ENCODE data around the gene LY6G6F.
A peak's percentile ranks its signal among the peaks of the same experiment; 100 is the strongest.

The LY6G6F gene

GRCh38 chr6:31706599-31706998 lies at the start of gene LY6G6F:
TSS of gene LY6G6F (plus strand) at chr6:31706866. CDS start at chr6:31706907, 41 bp downstream.
- no peak for DNase-seq (ENCODE audit: low spot score in 2 of 2)
- no peak within 1 kb of the TSS for H3K4me3 Mint-ChIP-seq

DNA sequence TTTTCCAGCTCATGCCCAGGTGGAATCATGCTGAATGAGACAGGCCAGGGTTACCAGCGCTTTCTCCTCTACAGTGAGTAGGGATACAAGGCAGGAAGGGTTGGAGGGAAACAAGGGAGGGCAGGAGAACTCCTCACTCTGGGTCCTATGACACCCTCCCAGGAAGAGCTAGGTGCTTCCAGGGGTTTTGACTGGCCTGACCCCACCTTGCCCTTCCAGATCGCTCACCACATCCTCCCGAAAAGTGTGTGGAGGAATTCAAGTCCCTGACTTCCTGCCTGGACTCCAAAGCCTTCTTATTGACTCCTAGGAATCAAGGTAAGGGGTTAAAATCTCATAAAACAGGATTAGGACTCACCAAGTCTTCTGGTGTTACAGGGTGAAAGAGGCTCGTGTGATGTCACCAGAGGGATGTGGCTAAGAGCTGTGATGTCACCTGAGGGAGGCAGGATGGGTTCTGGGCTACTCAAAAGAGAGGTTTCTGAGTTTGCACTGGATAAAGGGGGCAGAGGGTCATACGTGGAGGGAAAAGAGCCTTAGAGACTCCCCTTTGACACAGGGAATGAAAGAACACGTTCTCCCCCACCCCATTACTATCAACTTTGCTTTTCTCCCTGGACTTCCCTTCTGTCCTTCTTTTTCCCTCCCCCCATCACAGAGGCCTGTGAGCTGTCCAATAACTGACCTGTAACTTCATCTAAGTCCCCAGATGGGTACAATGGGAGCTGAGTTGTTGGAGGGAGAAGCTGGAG lies 49.1 kb upstream of the LY6G6F start:
- Mint-ChIP-seq H3K4me3 (peak overlapping the region; percentile 95), H3K4me1 (peaks cover 63% of the 10 kb centered on the region), H3K9me3 (no peaks in the 10 kb centered on the region), H3K36me3 (peaks cover 83% of the 10 kb centered on the region), H3K27ac (peak overlapping the region; percentile 94)
- DNase-seq (ENCODE audit: low spot score in 2 of 2) (no peak), ATAC-seq (peak; percentile 45)

More at GRCh38 chr6:31706599-31706998, at the start of gene LY6G6F:
- H3K27ac Mint-ChIP-seq = no peak within 1 kb of the TSS
- no peaks in the 10 kb centered on the region for H3K9me3 Mint-ChIP-seq
- no peak for ATAC-seq
- peaks cover 29% of the 10 kb centered on the region for H3K4me1 Mint-ChIP-seq
- H3K36me3 Mint-ChIP-seq = peaks cover 8% of the 10 kb centered on the region

DNA sequence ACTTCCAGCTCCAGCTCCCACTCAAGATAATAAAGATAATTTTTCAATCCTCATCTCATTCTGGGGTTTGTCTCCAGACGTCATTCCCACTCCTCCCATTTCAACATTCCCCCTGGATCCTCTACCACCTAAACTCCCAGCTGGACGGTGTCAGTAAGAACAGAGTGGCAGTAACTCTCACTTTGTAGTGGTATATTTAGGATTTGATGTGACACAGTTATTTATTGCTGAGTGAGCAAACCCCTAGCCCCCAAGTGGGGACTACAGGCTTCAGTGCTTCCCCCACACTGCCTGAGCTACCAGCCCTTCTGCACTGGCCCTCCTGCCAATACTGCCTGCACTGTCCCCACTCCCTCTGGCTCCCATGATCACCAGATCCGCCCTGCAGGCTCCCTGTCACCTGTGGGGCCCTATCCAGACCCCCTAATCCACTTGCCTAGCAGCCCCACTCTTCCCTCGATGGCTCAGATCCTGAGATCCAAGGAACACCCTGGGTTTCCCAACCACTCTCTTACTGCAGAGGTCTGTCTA lies 48.4 kb upstream of the LY6G6F start:
- ATAC-seq (no peak), DNase-seq (ENCODE audit: low spot score in 2 of 2) (no peak)
- peaks cover 83% of the 10 kb centered on the region for H3K36me3 Mint-ChIP-seq
- peaks cover 69% of the 10 kb centered on the region for H3K4me1 Mint-ChIP-seq
- no peaks in the 10 kb centered on the region for H3K9me3 Mint-ChIP-seq
- H3K27ac Mint-ChIP-seq = peak overlapping the region; percentile 94
- H3K4me3 Mint-ChIP-seq = peak overlapping the region; percentile 95

GRCh38 chr6:31658983-31659648 lies 47.5 kb upstream of the LY6G6F start:
- H3K4me3 Mint-ChIP-seq = peak overlapping the region; percentile 95
- no peak for ATAC-seq
- no peaks in the 10 kb centered on the region for H3K9me3 Mint-ChIP-seq
- peaks cover 91% of the 10 kb centered on the region for H3K36me3 Mint-ChIP-seq
- peaks cover 78% of the 10 kb centered on the region for H3K4me1 Mint-ChIP-seq
- peak overlapping the region; percentile 94 for H3K27ac Mint-ChIP-seq
- no peak for DNase-seq (ENCODE audit: low spot score in 2 of 2)

DNA sequence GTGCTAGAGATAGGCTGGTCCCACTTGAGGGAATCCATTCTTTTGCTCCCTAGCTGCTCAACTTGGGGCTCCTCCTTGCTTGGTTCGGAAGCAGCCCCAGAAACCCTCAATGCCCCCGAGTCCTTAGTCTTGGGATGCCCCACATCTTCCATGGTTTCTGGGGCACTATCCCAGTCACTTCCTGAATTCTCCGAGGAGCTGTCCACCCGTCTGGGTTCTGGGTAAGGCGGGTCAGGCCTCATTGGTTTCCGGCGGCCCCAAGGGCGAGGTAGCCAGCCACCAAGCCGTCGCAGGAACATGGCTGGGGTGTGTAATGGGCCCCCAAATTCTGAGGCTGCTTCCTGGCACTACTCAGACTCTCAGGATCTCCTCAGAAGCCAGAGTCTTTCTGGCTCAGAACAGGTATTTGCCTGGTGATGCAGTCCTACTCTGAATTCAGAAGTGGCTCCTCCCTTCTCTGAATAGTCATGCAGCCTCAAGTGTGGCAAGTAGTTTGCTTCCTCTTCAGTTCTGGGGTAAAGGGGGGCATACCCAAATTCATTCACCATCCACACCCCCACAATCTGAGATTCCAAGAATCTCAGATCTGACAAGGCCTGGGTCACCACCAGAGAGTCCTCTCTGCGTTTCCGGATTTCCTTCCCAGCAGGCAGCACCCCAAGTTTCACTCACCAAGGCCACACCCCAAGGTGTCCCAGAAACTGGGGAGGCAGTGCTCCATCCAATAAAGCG lies 46.9 kb upstream of the LY6G6F start:
- Mint-ChIP-seq H3K4me3 (peak overlapping the region; percentile 95), H3K36me3 (peaks cover 98% of the 10 kb centered on the region), H3K4me1 (peaks cover 84% of the 10 kb centered on the region), H3K27ac (peak overlapping the region; percentile 94), H3K9me3 (no peaks in the 10 kb centered on the region)
- DNase-seq (ENCODE audit: low spot score in 2 of 2) (peak in 1 of 2 donors; percentile 57), ATAC-seq (peak; percentile 65)

DNA sequence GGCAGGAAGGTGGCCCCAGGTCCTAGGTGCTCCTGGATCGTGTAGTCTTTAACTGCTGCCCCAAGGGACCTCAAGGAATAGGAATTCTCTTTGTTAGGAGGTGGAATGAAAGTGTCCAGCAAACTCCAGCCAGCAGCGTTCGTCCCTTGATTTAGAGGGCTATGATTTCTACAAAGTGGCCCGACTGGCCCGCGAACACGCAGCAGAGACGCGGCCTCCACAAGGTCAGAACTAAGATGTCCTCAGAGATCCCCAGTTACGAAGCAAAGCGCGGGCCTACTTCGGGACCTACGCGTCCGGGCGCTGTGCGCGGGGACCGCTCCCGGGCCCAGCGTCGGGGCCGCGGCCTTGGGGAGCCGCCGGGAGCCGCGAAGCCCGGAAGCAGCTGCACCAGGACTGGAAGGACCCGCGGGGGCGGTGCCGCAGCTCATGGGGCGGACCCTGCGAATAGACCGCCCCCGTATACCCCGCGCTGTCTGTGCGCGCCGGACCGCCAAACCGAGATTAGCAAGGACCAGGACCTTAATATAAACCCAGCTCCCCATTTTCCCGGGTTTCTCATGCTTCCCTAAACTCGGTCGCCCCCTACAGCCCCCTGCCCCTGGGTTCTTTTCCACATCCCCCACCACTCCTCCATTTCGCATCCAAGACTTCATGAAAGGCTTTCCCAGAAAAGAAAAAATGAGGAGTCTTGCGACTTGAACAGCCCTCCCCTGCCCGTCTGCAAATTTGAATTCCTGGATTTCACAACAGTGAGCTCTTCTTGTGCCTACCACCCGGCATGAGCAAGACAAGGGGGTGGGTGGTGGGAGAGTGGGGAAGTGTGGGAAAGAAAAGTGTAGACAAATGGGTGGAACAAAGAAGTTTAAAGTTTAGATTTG lies 46.0 kb upstream of the LY6G6F start, which contains the start of gene C6orf47:
Gene C6orf47 (minus strand): TSS at position 398 of the 881 bp plus-strand sequence. CDS start 831 bp downstream, outside the sequence.
- peak within 1 kb of the TSS; percentile 94 for H3K27ac Mint-ChIP-seq
- H3K4me3 Mint-ChIP-seq = peak within 1 kb of the TSS; percentile 95
- peaks cover 81% of the 10 kb centered on the region for H3K4me1 Mint-ChIP-seq
- peak; percentile 75 for ATAC-seq
- peaks cover 97% of the 10 kb centered on the region for H3K36me3 Mint-ChIP-seq
- no peaks in the 10 kb centered on the region for H3K9me3 Mint-ChIP-seq
- peak; percentile 59 to 85 for DNase-seq (ENCODE audit: low spot score in 2 of 2)

- H3K27ac Mint-ChIP-seq = peak overlapping the region; percentile 94
- DNase-seq (ENCODE audit: low spot score in 2 of 2) (no peak), ATAC-seq (no peak)
- H3K36me3 Mint-ChIP-seq = peaks cover 97% of the 10 kb centered on the region
- peak overlapping the region; percentile 95 for H3K4me3 Mint-ChIP-seq
- H3K4me1 Mint-ChIP-seq = peaks cover 80% of the 10 kb centered on the region
- H3K9me3 Mint-ChIP-seq = no peaks in the 10 kb centered on the region
Measured at GRCh38 chr6:31661262-31662123, 45.2 kb upstream of the LY6G6F start.

GRCh38 chr6:31662124-31662723 lies 44.4 kb upstream of the LY6G6F start:
- DNase-seq (ENCODE audit: low spot score in 2 of 2) (no peak), ATAC-seq (no peak)
- Mint-ChIP-seq H3K4me1 (peaks cover 83% of the 10 kb centered on the region), H3K36me3 (peaks cover 97% of the 10 kb centered on the region), H3K4me3 (peak overlapping the region; percentile 95), H3K9me3 (no peaks in the 10 kb centered on the region), H3K27ac (no peak overlapping the region)

DNA sequence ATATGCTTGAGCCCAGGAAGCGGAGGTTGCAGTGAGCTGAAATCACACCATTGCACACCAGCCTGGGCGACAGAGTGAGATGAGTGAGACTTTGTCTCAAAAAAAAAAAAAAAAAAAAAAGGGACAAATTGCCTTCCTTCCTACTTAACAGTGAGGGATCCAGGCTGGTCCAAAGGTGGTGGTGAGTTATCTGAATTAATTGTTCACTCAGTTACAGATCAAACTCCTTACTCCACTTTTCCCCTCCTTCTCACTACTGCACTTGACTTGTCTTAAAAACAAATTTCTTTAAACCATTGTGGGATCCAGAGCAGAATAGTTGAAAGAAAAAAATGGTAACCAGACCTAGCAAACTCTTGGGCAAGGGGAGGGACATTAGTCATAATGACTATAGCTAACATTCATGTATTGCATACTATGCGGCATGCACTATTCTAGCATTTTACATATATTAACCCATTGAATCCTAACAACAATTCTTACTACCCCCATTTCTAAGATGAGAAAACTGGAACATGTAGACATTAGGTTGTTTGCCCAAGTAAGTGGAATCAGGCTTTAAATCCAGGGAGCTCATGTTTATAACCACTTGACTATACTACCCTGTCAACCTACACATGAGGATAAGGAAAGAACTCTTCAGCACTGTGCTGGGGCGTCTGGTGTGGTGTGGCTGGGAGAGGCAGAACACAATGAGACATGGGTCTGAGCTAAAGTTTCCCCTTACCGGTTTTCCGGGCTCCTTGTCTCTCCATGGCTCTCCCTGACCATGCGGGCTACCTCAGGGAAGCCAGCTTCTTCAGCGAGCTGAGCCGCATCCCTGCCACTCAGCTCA lies 43.3 kb upstream of the LY6G6F start:
- Mint-ChIP-seq H3K27ac (peak overlapping the region; percentile 99), H3K4me1 (peaks cover 83% of the 10 kb centered on the region), H3K36me3 (peaks cover 97% of the 10 kb centered on the region), H3K9me3 (no peaks in the 10 kb centered on the region), H3K4me3 (peak overlapping the region; percentile 95)
- ATAC-seq (no peak), DNase-seq (ENCODE audit: low spot score in 2 of 2) (no peak)

DNA sequence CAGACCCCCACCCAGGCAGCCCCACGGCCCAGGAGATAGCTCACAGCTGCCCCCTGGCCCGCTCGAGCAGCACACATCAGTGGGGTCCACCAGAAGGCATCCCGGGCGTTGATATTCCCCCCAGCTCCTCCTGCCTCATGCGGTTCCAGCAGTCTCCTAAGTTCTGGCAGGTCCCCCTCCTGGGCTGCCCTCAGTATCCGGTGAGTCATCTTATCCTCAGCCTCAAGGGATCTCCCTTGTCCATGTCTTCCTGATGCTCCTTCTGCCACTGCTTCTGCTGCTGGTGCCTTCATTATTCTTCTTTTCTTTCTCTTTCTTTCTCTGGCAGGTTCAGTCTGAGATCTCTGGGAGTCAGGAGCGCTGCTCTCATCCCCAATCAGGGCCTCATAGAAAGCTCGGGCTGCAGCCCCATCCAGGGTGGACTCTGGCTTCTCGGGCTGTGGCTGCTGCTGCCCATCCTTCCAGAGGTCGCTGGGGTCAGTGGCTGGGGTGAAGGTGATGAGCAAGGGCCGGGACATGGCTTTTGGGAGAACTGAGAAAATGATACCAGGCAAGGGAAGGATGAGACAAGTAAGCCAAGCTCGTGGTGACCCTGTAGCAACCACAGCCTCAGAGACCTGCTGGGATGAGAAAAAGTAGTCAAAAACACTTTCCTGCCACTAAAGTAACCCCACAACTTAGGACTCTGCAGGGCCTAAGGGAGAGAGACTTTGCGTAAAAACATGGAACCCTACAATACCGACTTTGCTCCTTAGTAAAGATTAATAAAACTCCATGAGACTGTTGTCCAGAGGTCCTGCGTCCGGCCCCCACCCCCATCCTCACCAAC lies 42.5 kb upstream of the LY6G6F start:
- ATAC-seq (no peak), DNase-seq (ENCODE audit: low spot score in 2 of 2) (peak in 1 of 2 donors; percentile 62)
- H3K27ac Mint-ChIP-seq = peak overlapping the region; percentile 99
- peak overlapping the region; percentile 95 for H3K4me3 Mint-ChIP-seq
- peaks cover 75% of the 10 kb centered on the region for H3K4me1 Mint-ChIP-seq
- no peaks in the 10 kb centered on the region for H3K9me3 Mint-ChIP-seq
- H3K36me3 Mint-ChIP-seq = peaks cover 97% of the 10 kb centered on the region

DNA sequence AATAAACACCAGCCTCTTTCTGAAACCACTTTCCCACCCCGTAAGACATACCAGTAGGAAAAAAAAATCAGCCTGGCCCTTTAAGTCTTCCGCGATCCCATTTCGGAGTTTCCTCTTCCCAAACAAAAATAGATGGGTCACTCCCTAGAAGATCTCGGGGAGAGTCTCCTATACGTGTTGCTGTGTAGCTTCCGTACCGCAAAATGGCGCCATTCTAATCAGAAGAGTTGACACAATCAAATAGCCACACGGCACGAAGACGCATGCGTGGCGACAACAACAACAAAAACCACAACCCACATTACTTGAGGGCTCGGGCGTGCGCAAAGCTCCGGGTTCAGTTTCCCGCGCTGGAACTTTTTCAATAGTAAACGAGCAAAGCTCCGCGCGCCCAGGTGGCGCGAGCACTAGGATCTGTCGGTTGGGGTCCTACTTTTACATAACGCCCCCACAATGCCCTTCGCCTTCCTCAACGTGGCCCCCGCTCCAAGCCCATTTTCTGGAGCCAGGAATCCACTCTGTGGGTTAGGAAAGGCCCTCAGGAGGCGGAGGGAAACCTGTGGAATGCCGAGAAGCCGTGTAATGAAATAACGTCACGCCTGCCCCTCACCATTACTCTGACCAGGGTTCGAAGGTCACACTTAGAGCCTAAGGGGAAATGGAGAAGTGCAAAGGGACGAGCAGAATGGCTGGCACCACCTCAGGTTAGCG lies 41.7 kb upstream of the LY6G6F start, which contains the start of gene GPANK1:
Gene GPANK1 (minus strand): TSS at position 208 of the 711 bp plus-strand sequence. CDS start 519 bp downstream, outside the sequence.
- peaks cover 67% of the 10 kb centered on the region for H3K4me1 Mint-ChIP-seq
- peaks cover 99% of the 10 kb centered on the region for H3K36me3 Mint-ChIP-seq
- DNase-seq (ENCODE audit: low spot score in 2 of 2) = peak; percentile 70 to 93
- H3K27ac Mint-ChIP-seq = peak within 1 kb of the TSS; percentile 99
- no peaks in the 10 kb centered on the region for H3K9me3 Mint-ChIP-seq
- ATAC-seq = peak; percentile 63
- H3K4me3 Mint-ChIP-seq = peak within 1 kb of the TSS; percentile 95
